HCT116 (cell line): ENCODE results near the gene MEIOSIN. TPM values are rescaled to one million over a fixed set of nuclear protein-coding genes. Genes with fewer than 3 reads are reported as not detected.
"Not testable (repeated sequence)": the region's sequence is repeated elsewhere in the genome, so short reads cannot be mapped to it uniquely, and the experiment has no call there.

Source experiments
- ATAC-seq: fragments of 200-7000 bp; cut with Tn5 transposase; 2 replicates; pipeline ENCODE4 v1.9.1; 2020; ENCODE audit warnings: mild to moderate bottlenecking, moderate library complexity
- BruUV-seq: library from RNA; stranded (reverse); fragments of 400-500 nt; replicated peaks from 2 replicates; lab custom pipeline; 2021; lab: Mats Ljungman, UMichigan
- CTCF ChIA-PET: fragments of 300-600 bp; sonication (Branson Sonifier 250); formaldehyde crosslinking; loops from one replicate; lab custom pipeline; 2021; ENCODE audit warnings: antibody characterized with exemption; lab: Charles Lee
- POLR2A ChIA-PET: fragments of 300-600, 350-600 bp; sonication (Branson Sonifier 250); formaldehyde crosslinking; loops from one replicate; lab custom pipeline; 2021; ENCODE audit warnings: antibody characterized with exemption; lab: Charles Lee
- RAD21 ChIA-PET, 2 experiments: fragments of 300-600 bp; sonication (Branson Sonifier 250); formaldehyde crosslinking; loops; one replicate each; lab custom pipeline; 2023; ENCODE audit warnings: low total read pairs in 2 of 2; ENCODE audit not compliant: uncharacterized antibody in 2 of 2, unreplicated experiment in 2 of 2, low non-redundant PET in 1 of 2; lab: Charles Lee
- DNase-seq: peaks from one replicate; pipeline ENCODE4 v3.0.0-alpha.2; 2010; ENCODE audit warnings: low read depth, low spot score
- H2AFZ ChIP-seq: fragments of 200-600 bp; shearing (Covaris generic), sonication (generic); 2 replicates; pipeline ENCODE4 v1.6.1; 2017; ENCODE audit warnings: low read depth, mixed run types, mixed read lengths, antibody characterized with exemption, low read length; ENCODE audit not compliant: poor library complexity, severe bottlenecking
- H3K27ac ChIP-seq: 2 replicates; pipeline ENCODE4 v1.5.1; 2012; ENCODE audit warnings: low read depth, low read length
- H3K27me3 ChIP-seq: fragments of 200-600 bp; sonication (generic); 2 replicates; pipeline ENCODE4 v1.6.1; 2016; ENCODE audit warnings: mixed run types, low read length, mixed read lengths; ENCODE audit not compliant: insufficient read depth
- H3K36me3 ChIP-seq, 2 experiments: fragments of 200-500 bp in 1 of 2; fragments of 200-600 bp in 1 of 2; sonication (Bioruptor generic) in 1 of 2; sonication (generic) in 1 of 2; 2 replicates each; pipeline versions ENCODE4 v1.5.1 to v1.6.1; 2014 to 2016; ENCODE audit warnings: low read length in 2 of 2, inconsistent platforms in 1 of 2, mixed read lengths in 1 of 2, mixed run types in 1 of 2; ENCODE audit not compliant: insufficient read depth in 2 of 2, control insufficient read depth in 1 of 2
- H3K4me1 ChIP-seq, 2 experiments: fragments of 200-600 bp in 1 of 2; sonication (generic) in 1 of 2; 2 replicates each; pipeline versions ENCODE4 v1.5.1 to v1.6.1; 2012 to 2017; ENCODE audit warnings: low read length in 2 of 2, inconsistent platforms in 1 of 2, mild to moderate bottlenecking in 1 of 2, mixed read lengths in 1 of 2, mixed run types in 1 of 2, moderate library complexity in 1 of 2; ENCODE audit not compliant: insufficient read depth in 2 of 2, control insufficient read depth in 1 of 2
- H3K4me2 ChIP-seq: fragments of 200-600 bp; sonication (generic); 2 replicates; pipeline ENCODE4 v1.6.1; 2017; ENCODE audit warnings: mixed run types, low read length, mixed read lengths
- H3K4me3 ChIP-seq, 2 experiments: fragments of 200-600 bp in 1 of 2; sonication (generic) in 1 of 2; replicated peaks in 1 of 2; 2 replicates each; pipeline ENCODE4 v1.5.1; 2011 to 2016; ENCODE audit warnings: low read length in 2 of 2, control low read depth in 1 of 2, low read depth in 1 of 2, mild to moderate bottlenecking in 1 of 2, mixed read lengths in 1 of 2, mixed run types in 1 of 2
- H3K79me2 ChIP-seq: fragments of 200-600 bp; sonication (generic); 2 replicates; pipeline ENCODE4 v1.6.1; 2017; ENCODE audit warnings: mild to moderate bottlenecking, mixed run types, low read length, moderate library complexity, mixed read lengths; ENCODE audit not compliant: insufficient read depth
- H3K9ac ChIP-seq: fragments of 200-600 bp; sonication (generic); 2 replicates; pipeline ENCODE4 v1.6.1; 2016; ENCODE audit warnings: low read length, mixed read lengths
- H3K9me2 ChIP-seq: fragments of 200-600 bp; sonication (generic), shearing (Covaris generic); 2 replicates; pipeline ENCODE4 v1.6.1; 2017; ENCODE audit warnings: mixed run types, mild to moderate bottlenecking, moderate library complexity; ENCODE audit not compliant: insufficient read depth
- H3K9me3 ChIP-seq, 2 experiments: fragments of 200-500 bp in 1 of 2; fragments of 200-600 bp in 1 of 2; sonication (Bioruptor generic) in 1 of 2; sonication (generic) in 1 of 2; 2 replicates each; pipeline ENCODE4 v1.6.1; 2014 to 2017; ENCODE audit warnings: low read length in 2 of 2, mixed read lengths in 2 of 2, inconsistent platforms in 1 of 2, low read depth in 1 of 2, mild to moderate bottlenecking in 1 of 2, mixed run types in 1 of 2, moderate library complexity in 1 of 2; ENCODE audit not compliant: control insufficient read depth in 1 of 2, insufficient read depth in 1 of 2
- H4K20me1 ChIP-seq: fragments of 200-600 bp; sonication (generic), shearing (Covaris generic); 2 replicates; pipeline ENCODE4 v1.6.1; 2017; ENCODE audit warnings: mixed run types, mild to moderate bottlenecking, moderate library complexity; ENCODE audit not compliant: insufficient read depth
- CBX3 ChIP-seq: IDR thresholded peaks from 2 replicates; pipeline ENCODE4 v1.6.1; 2012; ENCODE audit warnings: low read depth
- CEBPB ChIP-seq: IDR thresholded peaks from 2 replicates; pipeline ENCODE4 v1.6.1; 2012; ENCODE audit warnings: low read depth
- POLR2A ChIP-seq: IDR thresholded peaks from 2 replicates; pipeline ENCODE4 v1.7.0; 2011; ENCODE audit warnings: borderline replicate concordance; ENCODE audit not compliant: insufficient read depth, insufficient read length; ENCODE audit errors: extremely low read depth
- RAD21 ChIP-seq: IDR thresholded peaks from 2 replicates; pipeline ENCODE4 v1.6.1; 2012; ENCODE audit warnings: low read depth, mild to moderate bottlenecking
- ZFX ChIP-seq: fragments of 450-650 bp; IDR thresholded peaks from 2 replicates; pipeline ENCODE4 v1.6.1; 2017
- intact Hi-C: fragments of 100-400 bp; cut with micrococcal nuclease; formaldehyde crosslinking; loops from 2 replicates; pipeline ENCODE4 v1.10.0; 2022
- total RNA-seq: library from RNA; stranded (reverse); gene quantifications from one replicate; pipeline ENCODE4 v1.2.1, GENCODE V29; 2021; ENCODE audit not compliant: unreplicated experiment
- TF ChIP-seq, protein P1 (sequence below): IDR thresholded peaks from 2 replicates; pipeline ENCODE4 v1.6.1; 2012; ENCODE audit warnings: low read depth

MEIOSIN gene
- total RNA-seq, 1 experiment from 2014 or later: 2.1 TPM

DNA sequence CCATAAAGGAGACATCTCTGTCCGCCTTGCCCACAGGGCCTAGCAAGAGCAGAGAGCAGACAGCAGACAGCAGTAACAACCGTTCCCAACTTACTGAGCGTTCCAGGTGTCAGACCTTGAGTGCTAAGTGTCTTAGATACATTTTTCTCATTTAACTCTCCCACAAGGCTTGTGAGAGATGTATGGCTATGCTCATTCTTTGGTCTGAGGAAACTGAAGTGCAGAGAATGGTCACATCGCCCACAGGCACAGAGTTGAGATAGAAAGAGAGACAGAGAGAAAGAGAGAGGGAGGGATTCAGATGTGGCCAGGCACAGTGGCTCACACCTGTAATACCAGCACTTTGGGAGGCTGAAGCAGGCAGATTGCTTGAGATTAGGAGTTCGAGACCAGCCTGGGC is 14.3 kb downstream of the MEIOSIN start:
- TF ChIP-seq ZFX: no peak
- no peak for TF ChIP-seq RAD21
- no peak for TF ChIP-seq CBX3
- TF ChIP-seq CEBPB: no peak
- TF ChIP-seq POLR2A: no peak
- TF ChIP-seq, protein P1, sequence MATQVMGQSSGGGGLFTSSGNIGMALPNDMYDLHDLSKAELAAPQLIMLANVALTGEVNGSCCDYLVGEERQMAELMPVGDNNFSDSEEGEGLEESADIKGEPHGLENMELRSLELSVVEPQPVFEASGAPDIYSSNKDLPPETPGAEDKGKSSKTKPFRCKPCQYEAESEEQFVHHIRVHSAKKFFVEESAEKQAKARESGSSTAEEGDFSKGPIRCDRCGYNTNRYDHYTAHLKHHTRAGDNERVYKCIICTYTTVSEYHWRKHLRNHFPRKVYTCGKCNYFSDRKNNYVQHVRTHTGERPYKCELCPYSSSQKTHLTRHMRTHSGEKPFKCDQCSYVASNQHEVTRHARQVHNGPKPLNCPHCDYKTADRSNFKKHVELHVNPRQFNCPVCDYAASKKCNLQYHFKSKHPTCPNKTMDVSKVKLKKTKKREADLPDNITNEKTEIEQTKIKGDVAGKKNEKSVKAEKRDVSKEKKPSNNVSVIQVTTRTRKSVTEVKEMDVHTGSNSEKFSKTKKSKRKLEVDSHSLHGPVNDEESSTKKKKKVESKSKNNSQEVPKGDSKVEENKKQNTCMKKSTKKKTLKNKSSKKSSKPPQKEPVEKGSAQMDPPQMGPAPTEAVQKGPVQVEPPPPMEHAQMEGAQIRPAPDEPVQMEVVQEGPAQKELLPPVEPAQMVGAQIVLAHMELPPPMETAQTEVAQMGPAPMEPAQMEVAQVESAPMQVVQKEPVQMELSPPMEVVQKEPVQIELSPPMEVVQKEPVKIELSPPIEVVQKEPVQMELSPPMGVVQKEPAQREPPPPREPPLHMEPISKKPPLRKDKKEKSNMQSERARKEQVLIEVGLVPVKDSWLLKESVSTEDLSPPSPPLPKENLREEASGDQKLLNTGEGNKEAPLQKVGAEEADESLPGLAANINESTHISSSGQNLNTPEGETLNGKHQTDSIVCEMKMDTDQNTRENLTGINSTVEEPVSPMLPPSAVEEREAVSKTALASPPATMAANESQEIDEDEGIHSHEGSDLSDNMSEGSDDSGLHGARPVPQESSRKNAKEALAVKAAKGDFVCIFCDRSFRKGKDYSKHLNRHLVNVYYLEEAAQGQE: no peak
- TF ChIP-seq, all 23 proteins: peak for 0
- no peaks in the 10 kb centered on the region for H4K20me1 ChIP-seq
- H3K9me2 ChIP-seq: no peaks in the 10 kb centered on the region
- ATAC-seq (no peak), DNase-seq (no peak)
- no peak overlapping the region for H3K27ac ChIP-seq
- POLR2A ChIA-PET: no interaction called here
- no peaks in the 10 kb centered on the region for H3K4me1 ChIP-seq
- H3K79me2 ChIP-seq: no peaks in the 10 kb centered on the region
- H3K4me3 ChIP-seq: no peak overlapping the region
- H3K4me2 ChIP-seq: no peak overlapping the region
- H3K9me3 ChIP-seq: no peaks in the 10 kb centered on the region
- no peak overlapping the region for H3K9ac ChIP-seq
- H3K27me3 ChIP-seq: no peaks in the 10 kb centered on the region
- no peaks in the 10 kb centered on the region for H3K36me3 ChIP-seq
- CTCF ChIA-PET: no interaction called here
- H2AFZ ChIP-seq: no peak overlapping the region
- RAD21 ChIA-PET: no interaction called here
- intact Hi-C loops: no loop called here
- BruUV-seq: no TSS peak

DNA sequence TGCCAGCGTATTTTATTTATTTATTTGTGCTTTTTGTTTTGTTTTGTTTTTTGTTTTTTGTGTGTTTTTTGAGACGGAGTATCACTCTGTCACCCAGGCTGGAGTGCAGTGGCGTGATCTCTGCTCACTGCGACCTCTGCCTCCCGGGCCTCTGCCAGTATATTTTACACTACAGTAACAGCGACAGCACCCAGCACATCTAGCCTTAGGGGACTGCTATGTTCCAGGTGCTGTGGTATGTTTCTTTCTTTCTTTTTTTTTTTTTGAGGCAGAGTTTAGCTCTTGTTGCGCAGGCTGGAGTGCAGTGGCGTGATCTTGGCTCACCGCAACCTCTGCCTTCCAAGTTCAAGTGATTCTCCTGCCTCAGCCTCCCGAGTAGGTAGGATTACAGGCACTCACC is 18.2 kb downstream of the MEIOSIN start:
- H3K9ac ChIP-seq, H3K4me3 ChIP-seq, H3K4me2 ChIP-seq, ATAC-seq, H3K27ac ChIP-seq, intact Hi-C loops, POLR2A ChIA-PET, DNase-seq, H2AFZ ChIP-seq, H3K4me1 ChIP-seq, H3K9me2 ChIP-seq, RAD21 ChIA-PET, H3K36me3 ChIP-seq, H3K27me3 ChIP-seq, H4K20me1 ChIP-seq, BruUV-seq, CTCF ChIA-PET, H3K9me3 ChIP-seq, H3K79me2 ChIP-seq: not testable (repeated sequence)
